HG03460 (cell line): ENCODE measurements around the gene IGF1.

Experiments used
- ATAC-seq: cut with Tn5 transposase; IDR thresholded peaks from one replicate; pipeline ENCODE4 v1.9.1; 2021; ENCODE audit not compliant: unreplicated experiment

The IGF1 gene

DNA sequence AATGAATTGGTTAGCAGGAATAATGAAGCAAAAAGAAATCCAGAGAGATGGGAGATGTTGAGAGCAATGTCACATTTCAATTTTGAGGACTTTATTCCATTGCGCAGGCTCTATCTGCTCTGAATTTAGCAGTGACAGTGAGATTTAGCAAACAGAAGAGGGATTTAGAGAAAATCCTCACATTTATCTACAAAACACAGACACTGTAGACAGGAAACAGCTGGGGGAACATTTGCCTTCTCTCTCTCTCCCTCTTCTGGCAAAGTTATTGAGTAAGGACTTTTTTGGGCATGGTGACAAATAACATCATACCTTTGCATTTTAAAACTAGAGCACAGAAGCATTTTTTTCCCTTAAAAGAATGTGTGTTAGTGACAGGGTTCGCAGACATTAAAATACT is at the start of gene IGF1:
TSS of gene IGF1 (minus strand) at position 158 of the 400 bp plus-strand sequence. CDS start 182 bp downstream, outside the sequence.
- no peak for ATAC-seq

DNA sequence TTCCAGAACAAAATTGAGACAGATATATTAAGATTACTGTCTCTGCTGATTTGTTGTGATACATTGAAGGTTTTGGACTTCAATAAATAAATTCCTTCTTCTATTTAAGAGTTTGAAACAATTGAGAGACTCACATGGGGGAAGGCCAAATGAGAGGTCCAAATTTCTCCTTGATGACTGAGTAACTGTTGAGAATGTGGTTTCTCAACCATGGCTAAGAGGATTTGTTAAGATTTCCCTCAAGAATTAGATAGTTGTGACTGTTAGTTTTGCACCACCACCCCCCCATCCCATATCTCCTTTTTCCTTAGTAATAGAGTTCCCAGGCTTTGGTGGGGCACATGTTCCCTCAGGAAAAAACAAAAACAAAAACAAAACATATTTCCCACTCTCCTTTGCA is 47.7 kb upstream of the IGF1 start:
- ATAC-seq: no peak

DNA sequence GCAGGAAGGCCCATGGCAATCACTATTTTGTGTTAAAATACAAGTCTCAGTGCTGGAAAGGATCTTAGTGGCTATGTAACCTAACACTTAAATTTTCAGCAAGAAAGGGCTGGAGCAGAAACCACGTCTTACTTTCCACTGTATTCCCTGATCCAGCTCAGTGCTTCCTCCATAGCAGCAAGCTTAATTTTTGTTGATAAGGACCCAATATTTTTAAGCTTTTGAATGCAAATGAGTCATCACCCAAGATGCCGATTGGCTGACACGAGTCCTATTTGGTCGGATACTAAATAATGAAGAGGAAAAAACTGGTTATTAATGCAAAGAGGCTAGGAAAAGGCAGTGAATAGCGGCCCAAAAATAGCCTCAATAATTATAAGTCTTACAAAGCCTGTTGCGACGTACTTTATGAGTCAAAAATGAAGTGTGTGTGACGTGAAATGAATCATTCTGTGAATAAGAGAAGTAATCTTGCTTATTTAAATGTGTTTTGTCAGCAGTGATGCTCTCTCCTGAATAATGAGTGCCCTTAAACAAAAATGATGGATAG is 46.9 kb upstream of the IGF1 start:
- no peak for ATAC-seq

DNA sequence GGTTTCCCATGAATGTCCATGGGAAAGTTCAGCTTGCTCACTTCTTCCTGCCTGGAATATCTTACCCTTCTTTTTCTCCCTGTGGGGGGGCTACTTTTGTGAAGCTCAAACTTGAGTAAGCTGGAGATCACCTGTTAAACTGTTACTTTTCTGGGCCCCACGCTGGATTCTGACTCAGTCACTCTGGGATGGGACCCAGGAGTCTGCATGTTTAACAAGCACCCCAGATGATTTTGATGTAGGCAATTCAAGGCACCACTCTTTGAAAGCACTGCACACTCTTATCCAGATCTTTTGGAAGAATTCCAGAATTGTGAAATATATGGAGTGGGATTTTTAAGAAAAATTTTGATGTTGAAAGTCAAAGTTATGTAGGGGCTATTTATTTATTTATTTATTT is 46.3 kb upstream of the IGF1 start:
- no peak for ATAC-seq

DNA sequence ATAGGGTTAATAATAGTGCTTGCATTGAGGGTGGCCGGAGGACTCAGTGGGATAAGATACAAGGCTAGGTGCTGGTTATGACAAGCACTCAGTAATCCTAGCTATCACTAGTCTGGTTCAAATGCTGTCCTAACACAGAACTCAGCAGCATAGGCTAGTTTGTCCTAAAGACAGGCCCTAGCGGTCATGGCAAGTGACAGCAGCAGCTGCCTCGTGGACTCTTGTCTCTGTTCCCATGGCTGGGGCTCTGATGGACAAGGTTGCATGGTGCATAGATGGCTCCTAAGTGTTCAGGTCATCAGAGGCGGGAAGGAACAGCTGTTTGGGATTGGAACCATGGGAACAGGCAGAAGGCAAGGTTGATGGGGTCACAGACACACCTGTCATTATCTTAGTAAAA is 42.4 kb upstream of the IGF1 start:
- no peak for ATAC-seq

DNA sequence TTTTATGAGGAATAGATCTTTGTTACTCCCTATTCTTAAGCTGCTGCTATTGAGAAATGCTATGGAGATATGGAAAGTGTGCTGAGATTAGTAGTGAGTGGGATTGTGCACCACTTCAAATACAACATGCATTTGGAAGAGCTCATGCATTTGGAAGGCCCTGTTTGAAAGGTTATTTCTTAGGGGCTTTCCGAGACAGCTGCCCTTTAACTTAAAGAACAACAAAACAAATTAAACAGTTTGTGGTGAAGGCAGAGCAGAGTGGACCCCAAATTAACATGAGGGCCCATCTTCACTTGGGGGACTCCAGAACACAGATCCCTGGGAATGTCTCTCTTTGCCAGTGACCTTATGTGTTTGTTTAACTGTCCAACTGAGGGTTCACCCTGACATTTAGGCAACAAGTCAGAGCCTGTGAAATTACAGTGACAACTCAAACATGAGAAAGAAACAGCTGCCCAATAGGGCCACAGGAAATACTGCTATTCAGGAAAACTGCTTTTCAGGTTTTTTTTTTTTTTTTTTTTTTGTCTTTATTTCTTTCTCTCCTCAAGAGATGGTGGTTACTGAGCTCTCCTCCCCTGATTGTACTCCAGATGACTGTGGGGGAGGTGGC is 41.4 kb upstream of the IGF1 start:
- ATAC-seq: no peak

DNA sequence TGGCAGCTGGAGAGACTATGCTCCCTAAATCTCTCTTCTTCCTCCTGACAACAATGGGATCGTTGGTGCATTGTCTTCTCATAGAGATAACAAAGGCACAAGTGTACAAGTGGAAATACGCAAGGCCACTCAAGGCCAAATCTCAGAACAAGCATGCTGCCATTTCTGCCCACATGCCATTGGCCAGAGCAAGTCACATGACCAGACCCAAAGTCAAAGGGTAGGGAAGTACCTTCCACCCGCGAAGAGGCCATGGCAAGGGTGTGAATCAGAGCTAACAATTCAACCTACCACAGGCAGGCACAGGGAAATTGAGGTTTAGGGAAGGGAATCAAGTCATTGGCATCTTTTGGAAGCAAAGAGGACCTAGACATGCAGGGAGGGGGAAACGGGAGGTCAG is 38.5 kb upstream of the IGF1 start:
- no peak for ATAC-seq

DNA sequence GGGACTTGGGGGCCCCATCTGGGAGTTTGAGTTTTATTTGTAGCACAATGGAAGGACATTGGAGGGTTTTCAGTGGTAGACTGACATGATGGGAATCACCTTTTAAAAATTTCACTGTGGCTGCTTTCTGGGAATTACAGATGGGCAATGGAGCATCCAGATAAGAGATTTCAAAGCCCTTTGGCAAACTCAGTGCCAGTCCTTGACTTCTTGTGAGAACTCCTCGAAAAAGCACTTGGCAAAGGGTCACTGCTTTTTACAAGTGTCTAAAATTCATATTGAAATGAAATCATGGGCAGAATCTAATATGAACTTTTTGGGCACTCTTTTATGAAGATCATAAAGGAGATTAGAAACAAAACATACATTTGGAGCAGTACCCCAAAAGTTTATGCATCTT is 34.3 kb upstream of the IGF1 start:
- ATAC-seq: no peak

DNA sequence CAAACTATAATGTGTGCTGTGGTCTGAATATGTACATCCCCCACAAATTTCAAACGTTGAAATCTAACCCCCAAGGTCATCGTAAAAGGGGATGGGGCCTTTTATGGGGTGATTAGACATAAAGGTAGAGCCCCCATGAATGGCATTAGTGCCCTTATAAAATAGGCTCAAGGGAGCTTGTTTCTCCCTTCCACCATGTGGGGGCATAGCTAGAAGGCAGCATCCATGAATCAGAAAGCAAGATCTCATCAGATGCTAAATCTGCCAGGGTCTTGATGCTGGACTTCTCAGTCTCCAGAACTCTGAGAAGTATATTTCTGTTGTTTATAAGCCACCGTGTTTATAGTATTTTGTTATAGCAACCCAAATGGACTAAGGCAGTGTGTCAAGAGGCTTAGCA is 33.4 kb upstream of the IGF1 start:
- no peak for ATAC-seq

DNA sequence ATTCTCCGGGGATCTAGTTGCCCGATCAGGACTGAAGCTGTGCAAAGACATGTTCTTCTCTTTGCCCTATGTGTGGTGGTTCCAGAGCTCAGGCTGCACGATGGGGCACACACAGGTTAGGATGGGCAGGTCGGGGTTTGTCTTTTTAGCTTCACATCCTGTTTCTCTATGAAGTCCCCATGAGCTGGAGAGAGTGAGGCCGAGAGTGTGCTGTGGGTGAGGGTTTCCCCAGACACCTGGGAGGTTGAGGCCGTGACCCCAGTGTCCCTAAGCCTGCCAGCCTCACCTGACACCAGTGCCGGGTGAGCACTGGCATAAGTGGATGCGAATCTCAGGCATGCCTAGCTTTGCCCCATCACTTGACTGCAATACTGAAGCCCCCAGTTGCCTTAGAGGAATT is 32.9 kb upstream of the IGF1 start:
- peak; percentile 89 for ATAC-seq

DNA sequence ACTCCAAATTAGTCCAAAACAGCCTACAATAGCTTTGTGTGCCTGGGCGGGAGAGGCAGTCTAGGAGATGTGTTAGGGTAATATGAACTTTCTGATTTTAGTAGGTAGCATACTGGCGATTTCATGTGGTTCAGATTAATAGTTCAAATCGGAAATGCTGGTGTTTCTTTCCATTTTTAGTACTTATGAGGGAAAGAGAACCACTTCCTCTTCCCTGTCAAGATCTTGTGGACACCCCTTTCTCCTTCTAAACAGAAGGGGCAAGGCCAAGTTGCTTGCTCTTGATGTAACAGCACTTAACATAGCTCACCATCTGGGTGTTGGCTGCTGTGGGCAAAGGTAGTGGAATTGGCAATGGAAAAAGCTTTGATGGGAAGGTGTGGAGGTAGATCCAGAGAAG is 32.2 kb upstream of the IGF1 start:
- peak; percentile 8 for ATAC-seq

DNA sequence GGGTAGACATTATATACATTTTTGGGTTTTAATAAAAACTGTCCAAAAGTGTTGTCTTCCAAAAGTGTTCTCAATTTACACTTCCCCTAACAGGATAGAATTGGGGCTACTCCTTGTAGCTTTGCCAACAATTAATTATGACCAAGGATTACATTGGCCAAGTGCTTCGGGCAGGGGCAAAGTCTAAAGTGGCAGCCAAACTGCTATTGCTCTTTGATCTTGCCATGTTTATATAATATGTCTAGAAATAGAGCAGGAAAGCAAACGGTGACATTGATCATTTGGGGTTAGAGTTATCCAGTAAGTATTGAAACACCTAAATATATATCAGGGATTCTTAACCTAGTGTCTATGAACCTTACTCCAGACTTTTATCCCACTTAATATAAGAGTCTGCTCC is 31.2 kb upstream of the IGF1 start:
- no peak for ATAC-seq

DNA sequence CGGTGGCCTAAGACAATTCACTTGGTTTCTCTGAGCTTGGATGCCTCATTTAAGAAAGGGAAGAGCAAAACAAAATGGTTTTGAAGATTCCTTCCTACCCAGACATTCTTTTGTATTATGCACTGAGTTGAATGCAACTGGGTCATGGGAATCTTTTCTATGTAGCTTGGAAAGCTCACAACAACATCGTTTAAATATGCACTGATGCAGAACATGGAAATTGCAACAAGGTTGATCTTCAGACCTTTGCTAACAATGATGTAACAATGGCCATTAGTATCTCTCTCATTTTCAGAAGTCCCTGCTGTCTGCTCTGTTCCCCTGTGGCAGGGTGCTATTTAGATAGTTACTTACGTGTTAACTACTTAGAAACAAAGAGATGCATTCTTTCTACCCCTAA is 30.1 kb upstream of the IGF1 start:
- ATAC-seq: no peak

DNA sequence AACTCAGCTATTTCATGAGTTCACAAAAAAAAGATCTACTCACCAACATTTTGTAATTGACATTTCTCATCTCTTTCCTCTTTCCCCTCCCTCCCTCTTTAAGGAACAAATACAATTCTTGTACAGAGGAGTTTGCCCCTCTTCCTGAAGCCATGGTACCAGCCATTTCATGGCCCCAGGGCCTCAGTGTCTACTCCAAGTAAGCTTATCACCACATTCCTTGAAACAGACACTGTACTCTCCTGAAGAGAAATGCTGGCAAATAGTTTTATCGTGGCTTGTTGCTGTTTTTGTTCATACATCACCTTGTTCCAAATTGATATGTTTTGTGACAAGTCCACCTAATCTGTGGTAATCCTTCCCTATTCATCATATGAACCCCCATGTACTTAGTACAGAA is 29.7 kb upstream of the IGF1 start:
- no peak for ATAC-seq

DNA sequence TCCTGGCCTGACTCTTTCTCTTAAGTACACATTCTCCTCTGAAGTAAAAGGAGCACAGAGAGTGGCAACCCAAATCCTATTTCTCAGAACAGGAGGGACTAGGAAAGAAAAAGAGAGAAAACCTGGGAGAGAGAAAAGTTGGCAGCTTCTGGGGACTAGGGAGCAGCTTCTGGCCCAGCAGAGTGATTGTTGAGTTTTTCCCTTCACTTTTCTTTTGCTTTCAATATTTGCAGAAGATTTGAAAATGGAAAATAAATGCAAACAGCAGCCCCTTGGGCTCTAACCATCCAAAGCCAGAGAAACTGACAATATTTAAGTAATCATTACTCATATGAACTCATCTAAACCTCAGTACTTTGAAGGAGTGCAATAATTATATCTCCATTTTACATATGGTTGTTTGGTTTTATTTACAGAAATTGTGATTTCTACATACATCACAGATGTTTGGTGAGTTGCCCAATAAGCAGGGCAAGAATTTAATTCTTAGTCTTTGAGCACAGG is 28.8 kb upstream of the IGF1 start:
- ATAC-seq: no peak

DNA sequence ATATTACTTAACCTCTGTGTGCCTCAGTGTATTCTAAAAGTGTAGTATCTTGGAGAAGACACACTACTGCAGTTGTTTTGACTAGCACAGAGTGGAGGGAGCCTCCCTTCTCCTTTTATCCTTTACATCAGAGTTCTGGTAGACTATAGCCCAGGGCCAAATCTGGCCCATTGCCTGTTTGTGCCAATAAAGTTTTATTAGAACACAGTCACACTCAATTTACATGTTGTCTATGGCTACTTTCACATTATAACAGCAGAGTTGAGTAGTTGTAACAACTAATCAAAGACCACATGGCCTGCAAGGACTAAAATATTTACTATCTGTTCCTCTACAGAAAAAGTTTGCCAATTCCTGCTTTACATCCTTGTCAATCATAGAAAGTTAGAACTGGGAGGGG is 27.7 kb upstream of the IGF1 start:
- no peak for ATAC-seq

DNA sequence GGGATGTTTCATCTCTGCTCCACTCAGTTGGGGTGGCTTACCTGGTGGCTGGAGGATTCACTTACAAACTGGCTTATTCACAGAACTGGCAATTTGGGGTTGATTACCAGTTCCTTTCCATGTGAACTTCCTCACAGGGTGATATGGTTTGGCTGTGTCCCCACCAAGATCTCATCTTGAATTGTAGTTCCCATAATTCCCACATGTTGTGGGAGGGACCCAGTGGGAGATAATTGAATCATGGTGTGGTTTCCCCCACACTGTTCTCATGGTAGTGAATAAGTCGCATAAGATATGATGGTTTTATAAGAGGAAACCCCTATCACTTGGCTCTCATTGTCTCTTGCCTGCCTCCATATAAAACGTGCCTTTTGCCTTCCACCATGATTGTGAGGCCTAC is 26.9 kb upstream of the IGF1 start:
- ATAC-seq: no peak

DNA sequence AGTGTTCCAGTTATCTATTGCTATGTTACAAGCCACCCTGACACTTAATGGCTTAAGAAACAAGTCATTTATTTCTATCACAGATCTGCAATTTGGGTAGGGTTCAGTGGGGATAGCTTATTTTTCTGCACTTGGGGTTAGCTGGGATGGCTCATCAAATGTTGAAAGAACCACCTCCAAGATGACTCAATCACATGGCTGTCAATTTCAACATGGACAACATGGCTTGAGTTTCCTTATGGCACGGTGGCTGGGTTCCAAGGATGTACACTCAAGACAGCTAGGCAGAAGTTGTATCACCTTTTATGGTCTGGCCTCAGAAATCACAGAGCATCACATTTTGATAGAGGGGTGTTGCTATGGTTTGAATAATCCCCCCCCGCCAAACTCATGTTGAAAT is 24.5 kb upstream of the IGF1 start:
- ATAC-seq: no peak

DNA sequence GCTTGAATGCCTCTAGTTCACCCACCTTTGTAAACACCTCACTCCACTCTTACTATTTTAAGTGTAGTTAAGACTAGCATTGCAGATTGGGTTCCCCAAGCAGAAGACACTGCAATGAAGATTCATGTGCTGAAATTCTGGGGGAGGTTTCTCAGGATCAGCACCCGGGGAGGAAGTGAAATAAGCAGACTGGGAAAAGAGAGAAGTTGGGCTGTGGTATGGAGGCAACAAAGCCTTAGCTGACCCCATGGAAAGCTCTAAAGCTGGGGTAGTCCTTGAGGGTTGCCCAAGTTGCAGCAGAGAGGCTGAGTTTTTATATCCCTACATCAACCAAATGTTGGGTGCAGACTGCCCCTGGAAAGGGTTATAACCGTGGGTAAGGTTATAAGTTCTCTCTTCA is 23.9 kb upstream of the IGF1 start:
- ATAC-seq: no peak

DNA sequence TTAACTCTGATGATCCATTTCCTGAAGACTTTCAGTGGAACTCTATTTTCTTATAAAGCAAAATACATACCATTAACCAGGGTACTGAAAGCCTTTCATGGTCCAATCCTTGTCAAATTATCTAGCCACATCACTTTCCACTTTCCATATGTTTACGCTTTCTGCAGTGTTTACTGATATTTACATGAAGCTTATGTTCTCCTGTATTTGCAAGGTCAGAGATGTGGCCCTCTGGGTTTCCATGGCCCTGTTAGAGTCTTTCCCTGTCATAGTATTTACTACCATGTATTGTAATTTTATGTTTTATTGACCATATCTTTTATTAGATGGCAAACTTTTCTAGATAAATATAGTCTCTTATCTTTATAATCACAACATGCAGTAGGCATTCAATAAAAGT is 23.5 kb upstream of the IGF1 start:
- no peak for ATAC-seq

DNA sequence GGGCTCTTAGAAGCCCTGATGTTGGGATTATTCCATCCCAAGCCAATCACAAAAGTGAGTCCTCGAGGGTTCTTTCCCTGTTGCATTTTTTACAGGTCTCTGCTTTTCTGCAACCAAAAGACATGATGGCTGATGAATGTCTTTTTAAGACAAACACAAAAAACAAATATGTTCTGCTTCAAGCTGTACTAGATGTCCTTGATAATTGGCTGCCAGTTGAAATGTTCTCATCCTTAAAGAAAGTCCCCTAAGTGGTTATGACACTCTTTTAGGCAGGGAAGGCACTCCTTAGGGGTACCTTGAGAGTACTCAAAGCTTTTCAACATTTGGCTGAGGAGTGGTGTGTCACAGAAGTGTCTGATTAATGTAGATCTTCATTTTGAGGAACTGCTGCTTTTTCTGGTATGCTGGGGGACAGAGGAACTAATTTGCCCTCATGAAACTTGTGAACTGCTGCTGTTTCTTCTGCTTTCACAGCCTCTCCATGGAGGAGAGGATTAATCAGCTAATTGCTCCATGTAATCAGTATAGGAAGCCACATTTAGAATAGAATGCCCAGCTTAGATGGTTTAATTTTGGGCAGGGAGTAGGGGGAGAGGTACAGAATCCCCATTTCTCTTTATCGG is 22.8 kb upstream of the IGF1 start:
- peak; percentile 65 for ATAC-seq

DNA sequence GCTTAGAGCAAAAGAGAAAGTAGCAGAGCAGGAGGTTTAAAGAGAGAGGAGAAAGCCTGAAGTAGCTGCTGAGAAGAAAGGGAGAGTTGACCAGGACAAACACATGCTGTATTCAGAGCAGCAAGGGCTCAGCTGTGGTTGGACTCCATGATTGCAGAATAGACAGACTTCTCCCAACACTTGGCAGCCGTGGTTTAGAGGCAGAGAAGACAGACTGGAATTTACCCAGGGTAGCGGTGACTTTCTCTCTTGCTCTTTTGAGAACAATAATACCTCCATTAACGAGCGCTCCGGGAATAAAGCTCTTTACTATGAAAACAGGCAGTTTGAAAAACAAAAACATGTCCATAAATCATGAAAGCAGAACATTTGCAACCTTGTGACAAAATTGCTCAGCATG is 21.4 kb upstream of the IGF1 start:
- ATAC-seq: no peak

DNA sequence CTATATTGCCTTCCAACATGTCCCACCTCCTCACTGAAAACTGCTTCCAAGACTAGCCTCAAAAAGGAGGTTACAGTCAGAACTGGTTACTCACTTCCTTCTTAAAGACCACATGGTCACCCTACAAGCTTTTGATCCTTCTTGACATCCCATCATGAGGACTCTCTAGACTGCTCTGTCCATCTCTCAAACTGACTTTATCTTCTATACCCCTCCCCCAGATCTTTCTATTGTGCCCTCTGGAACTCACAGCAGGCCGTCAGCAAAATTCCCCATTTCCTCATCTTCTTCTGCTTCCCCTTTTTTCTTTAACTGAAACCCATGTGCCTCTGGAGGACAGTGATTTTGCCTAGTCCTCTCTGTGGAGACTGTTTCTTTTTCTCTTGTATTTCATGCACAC is 18.1 kb upstream of the IGF1 start:
- ATAC-seq: no peak
